IMR-90 (cell line): ENCODE data around the gene WDR62. TPM values are rescaled to one million over a fixed set of nuclear protein-coding genes. Genes with fewer than 3 reads are reported as not detected.

Experiments used
- ATAC-seq: fragments of 200-7000 bp; cut with Tn5 transposase; 2 replicates; pipeline ENCODE4 v1.9.1; 2020; ENCODE audit warnings: low read depth, mild to moderate bottlenecking, moderate library complexity
- BruUV-seq: library from RNA; stranded (reverse); fragments of 400-500 nt; replicated peaks from 2 replicates; lab custom pipeline; 2021; lab: Mats Ljungman, UMichigan
- CTCF ChIA-PET: fragments of 300-600 bp; formaldehyde crosslinking; extraction: SDS; loops from one replicate; lab custom pipeline; 2021; ENCODE audit warnings: antibody characterized with exemption; lab: Yijun Ruan, JAX
- POLR2A ChIA-PET: fragments of 300-600 bp; sonication (Branson Sonifier 250); formaldehyde crosslinking; loops from one replicate; lab custom pipeline; 2022; ENCODE audit warnings: antibody characterized with exemption; ENCODE audit not compliant: unreplicated experiment; lab: Charles Lee
- DNase-seq: peaks from one replicate; pipeline ENCODE4 v3.0.0; 2013
- H2AFZ ChIP-seq: replicated peaks from 2 replicates; pipeline ENCODE3; 2013; ENCODE audit warnings: low read length, mild to moderate bottlenecking; ENCODE audit not compliant: poor library complexity
- H2AK5ac ChIP-seq: 2 replicates; pipeline ENCODE4 v1.6.1; 2013; ENCODE audit warnings: low read depth, low read length, inconsistent platforms
- H2AK9ac ChIP-seq: replicated peaks from 2 replicates; pipeline ENCODE3; 2013; ENCODE audit warnings: mild to moderate bottlenecking, low read depth, low read length, moderate library complexity; ENCODE audit not compliant: poor library complexity
- H2BK120ac ChIP-seq: 2 replicates; pipeline ENCODE4 v1.6.1; 2013; ENCODE audit warnings: low read depth, low read length, inconsistent platforms
- H2BK15ac ChIP-seq: 3 replicates; pipeline ENCODE4 v1.6.1; 2013; ENCODE audit warnings: low read depth, low read length, inconsistent platforms
- H2BK20ac ChIP-seq: 2 replicates; pipeline ENCODE4 v1.6.1; 2013; ENCODE audit warnings: low read depth, mild to moderate bottlenecking, inconsistent platforms, low read length, moderate library complexity
- H2BK5ac ChIP-seq: 2 replicates; pipeline ENCODE4 v1.6.1; 2013; ENCODE audit warnings: mild to moderate bottlenecking, low read depth, low read length, inconsistent platforms; ENCODE audit not compliant: poor library complexity, severe bottlenecking
- H3K14ac ChIP-seq: replicated peaks from 2 replicates; pipeline ENCODE4 v1.6.1; 2013; ENCODE audit warnings: low read depth, low read length, inconsistent platforms
- H3K18ac ChIP-seq: 2 replicates; pipeline ENCODE4 v1.6.1; 2013; ENCODE audit warnings: low read depth, low read length, control low read depth
- H3K23ac ChIP-seq: 2 replicates; pipeline ENCODE4 v1.6.1; 2013; ENCODE audit warnings: low read depth, low read length, inconsistent platforms
- H3K27ac ChIP-seq: 2 replicates; pipeline ENCODE4 v1.5.1; 2013; ENCODE audit warnings: mild to moderate bottlenecking, control low read depth, low read length; ENCODE audit not compliant: insufficient read depth
- H3K27me3 ChIP-seq: 2 replicates; pipeline ENCODE4 v1.6.1; 2013; ENCODE audit warnings: low read length; ENCODE audit not compliant: control insufficient read depth, insufficient read depth
- H3K36me3 ChIP-seq: 2 replicates; pipeline ENCODE4 v1.6.1; 2013; ENCODE audit warnings: low read length, mixed read lengths; ENCODE audit not compliant: control insufficient read depth, insufficient read depth
- H3K4ac ChIP-seq: 2 replicates; pipeline ENCODE4 v1.6.1; 2013; ENCODE audit warnings: low read depth, low read length, inconsistent platforms
- H3K4me1 ChIP-seq: 2 replicates; pipeline ENCODE4 v1.6.1; 2013; ENCODE audit warnings: low read length, mixed read lengths; ENCODE audit not compliant: control insufficient read depth, insufficient read depth
- H3K4me2 ChIP-seq: 2 replicates; pipeline ENCODE4 v1.6.1; 2013; ENCODE audit warnings: low read depth, mild to moderate bottlenecking, control low read depth, low read length, moderate library complexity
- H3K4me3 ChIP-seq: 2 replicates; pipeline ENCODE4 v1.5.1; 2013; ENCODE audit warnings: low read depth, mild to moderate bottlenecking, control low read depth, low read length, moderate library complexity; ENCODE audit not compliant: insufficient read depth
- H3K56ac ChIP-seq: 2 replicates; pipeline ENCODE4 v1.6.1; 2013; ENCODE audit warnings: low read length, inconsistent platforms; ENCODE audit not compliant: insufficient read depth; ENCODE audit errors: extremely low read depth
- H3K79me1 ChIP-seq, 2 experiments: 2 replicates each; pipeline ENCODE4 v1.6.1; 2013; ENCODE audit warnings: low read length in 2 of 2, inconsistent platforms in 1 of 2, low read depth in 1 of 2
- H3K9ac ChIP-seq: 2 replicates; pipeline ENCODE4 v1.6.1; 2013; ENCODE audit warnings: low read depth, low read length, control low read depth
- H3K9me1 ChIP-seq: 2 replicates; pipeline ENCODE4 v1.6.1; 2013; ENCODE audit warnings: low read length, inconsistent platforms; ENCODE audit not compliant: insufficient read depth
- H3K9me3 ChIP-seq: 2 replicates; pipeline ENCODE4 v1.6.1; 2013; ENCODE audit warnings: low read length; ENCODE audit not compliant: control insufficient read depth, insufficient read depth
- H4K20me1 ChIP-seq: 2 replicates; pipeline ENCODE4 v1.6.1; 2013; ENCODE audit warnings: low read length, inconsistent platforms; ENCODE audit not compliant: insufficient read depth
- H4K5ac ChIP-seq: 2 replicates; pipeline ENCODE4 v1.6.1; 2013; ENCODE audit warnings: mild to moderate bottlenecking, low read depth, low read length, control low read depth
- H4K8ac ChIP-seq, 2 experiments: 2 replicates each; pipeline ENCODE4 v1.6.1; 2013; ENCODE audit warnings: low read depth in 2 of 2, low read length in 2 of 2, control low read depth in 1 of 2, inconsistent platforms in 1 of 2
- H4K91ac ChIP-seq: 2 replicates; pipeline ENCODE4 v1.6.1; 2013; ENCODE audit warnings: low read depth, low read length, inconsistent platforms; ENCODE audit not compliant: insufficient read depth
- CTCF ChIP-seq: conservative IDR thresholded peaks from 2 replicates; pipeline ENCODE4 v1.5.1; 2012; ENCODE audit warnings: mild to moderate bottlenecking, low read depth, low read length, improper control_type of control experiment
- FOS ChIP-seq: fragments of 150-350 bp; IDR thresholded peaks from 2 replicates; pipeline ENCODE4 v1.6.1; 2016; ENCODE audit warnings: low read depth, low read length
- MAFK ChIP-seq: IDR thresholded peaks from 2 replicates; pipeline ENCODE4 v1.6.1; 2012; ENCODE audit warnings: low read depth, low read length, improper control_type of control experiment
- NFE2L2 ChIP-seq: fragments of 150-350 bp; IDR thresholded peaks from 2 replicates; pipeline ENCODE4 v1.6.1; 2016; ENCODE audit warnings: low read depth, mild to moderate bottlenecking, low read length
- POLR2A ChIP-seq: IDR thresholded peaks from 2 replicates; pipeline ENCODE4 v1.6.1; 2012; ENCODE audit warnings: mild to moderate bottlenecking, low read depth, low read length
- RCOR1 ChIP-seq: IDR thresholded peaks from 2 replicates; pipeline ENCODE4 v1.6.1; 2012; ENCODE audit warnings: mild to moderate bottlenecking, low read length, improper control_type of control experiment; ENCODE audit not compliant: insufficient replicate concordance
- SMC3 ChIP-seq: fragments of 150-350 bp; IDR thresholded peaks from 2 replicates; pipeline ENCODE4 v1.6.1; 2016; ENCODE audit warnings: low read depth, mild to moderate bottlenecking, antibody characterized with exemption, low read length, moderate library complexity
- USF2 ChIP-seq: fragments of 150-350 bp; IDR thresholded peaks from 2 replicates; pipeline ENCODE4 v1.6.1; 2017; ENCODE audit warnings: mild to moderate bottlenecking, antibody characterized with exemption, low read length, low read depth
- WGBS, 2 experiments: methylation state at CpG; one replicate each; pipeline versions ENCODE4 v1.1.5 to v1.1.7; 2013; ENCODE audit warnings: missing lambda C conversion rate in 2 of 2; ENCODE audit not compliant: insufficient read length in 1 of 2; ENCODE audit errors: extremely low coverage in 2 of 2; 5-methylcytosine and 5-hydroxymethylcytosine counted together
- dilution Hi-C: fragments of 300-500 bp; cut with HindIII; formaldehyde crosslinking; loops from one replicate; pipeline ENCODE4 v1.14.3; 2018; ENCODE audit warnings: low sequenced_read_pairs; ENCODE audit not compliant: unreplicated experiment
- in situ Hi-C: fragments of 300-500 bp; cut with MboI; formaldehyde crosslinking; loops from 3 replicates; pipeline ENCODE4 v1.14.3; 2019; ENCODE audit warnings: low sequenced_read_pairs, inconsistent platforms, mixed read lengths
- intact Hi-C: fragments of 100-400 bp; cut with micrococcal nuclease; formaldehyde crosslinking; loops from 2 replicates; pipeline ENCODE4 v1.10.0; 2022
- polyA plus RNA-seq, 3 experiments: library from polyadenylated mRNA; depleted of rRNA; stranded (reverse); fragments of >200 nt; gene quantifications; 2 replicates each; pipeline ENCODE4 v1.2.3, GENCODE V29; 2012; ENCODE audit warnings: low replicate concordance in 1 of 3
- total RNA-seq: library from RNA; depleted of rRNA; stranded (reverse); fragments of >200 nt; gene quantifications from 2 replicates; pipeline ENCODE4 v1.2.3, GENCODE V29; 2012

The WDR62 gene
- total and polyA plus RNA-seq, 2 of the 4 experiments (the other 2 are of a cell fraction), result 4.5 to 7.0 TPM

GRCh38 chr19:36051236-36051635 is 3.5 kb upstream of the WDR62 start:
- Histone ChIP-seq H3K23ac (no peak overlapping the region), H3K18ac (no peak overlapping the region), H2BK5ac (no peak overlapping the region), H3K36me3 (no peaks in the 10 kb centered on the region), H3K79me1 (peaks cover 30% of the 10 kb centered on the region in 2 experiments), H3K56ac (no peak overlapping the region), H2BK20ac (no peak overlapping the region; the same call in 1 of the 2 replicates), H2AK5ac (no peak overlapping the region), H2BK15ac (no peak overlapping the region), H3K27ac (no peak overlapping the region), H3K4me1 (no peaks in the 10 kb centered on the region; the same call in 1 of the 2 replicates), H2BK120ac (no peak overlapping the region), H3K9ac (no peak overlapping the region), H3K4ac (no peak overlapping the region), H4K20me1 (peaks cover 3% of the 10 kb centered on the region), H3K4me2 (no peak overlapping the region), H4K91ac (no peak overlapping the region), H3K9me1 (peaks cover 4% of the 10 kb centered on the region; the same call in 1 of the 2 replicates), H2AK9ac (peak overlapping the region; percentile 49), H2AFZ (no peak overlapping the region), H4K8ac (no peak overlapping the region), H3K27me3 (no peaks in the 10 kb centered on the region), H3K14ac (no peak overlapping the region), H3K4me3 (no peak overlapping the region), H4K5ac (no peak overlapping the region), H3K9me3 (no peaks in the 10 kb centered on the region)
- DNase-seq, result no peak
- no peak for ATAC-seq
- ChIA-PET CTCF (no interaction called here), POLR2A (no interaction called here)
- in situ Hi-C loops (no loop called here), dilution Hi-C loops (no loop called here), intact Hi-C loops (loop anchor here (5.0 kb wide), 1 partner anchor 114 kb away; the partner anchor contains the start of gene LRFN3)
- TF ChIP-seq USF2 (no peak), CTCF (0 out of 2 replicates have a peak, but pooled peaks have one; percentile 23), POLR2A (no peak), FOS (no peak), RCOR1 (no peak), MAFK (no peak), SMC3 (no peak), NFE2L2 (no peak)
- 52% methylated on average over 2 of the region's 3 CpGs; no CpG with 5 or more reads in 1 of the 2 experiments for WGBS, 2 experiments
- no TSS peak for BruUV-seq
